ENCODE measurements around the gene FAM3B.

Gene FAM3B

DNA sequence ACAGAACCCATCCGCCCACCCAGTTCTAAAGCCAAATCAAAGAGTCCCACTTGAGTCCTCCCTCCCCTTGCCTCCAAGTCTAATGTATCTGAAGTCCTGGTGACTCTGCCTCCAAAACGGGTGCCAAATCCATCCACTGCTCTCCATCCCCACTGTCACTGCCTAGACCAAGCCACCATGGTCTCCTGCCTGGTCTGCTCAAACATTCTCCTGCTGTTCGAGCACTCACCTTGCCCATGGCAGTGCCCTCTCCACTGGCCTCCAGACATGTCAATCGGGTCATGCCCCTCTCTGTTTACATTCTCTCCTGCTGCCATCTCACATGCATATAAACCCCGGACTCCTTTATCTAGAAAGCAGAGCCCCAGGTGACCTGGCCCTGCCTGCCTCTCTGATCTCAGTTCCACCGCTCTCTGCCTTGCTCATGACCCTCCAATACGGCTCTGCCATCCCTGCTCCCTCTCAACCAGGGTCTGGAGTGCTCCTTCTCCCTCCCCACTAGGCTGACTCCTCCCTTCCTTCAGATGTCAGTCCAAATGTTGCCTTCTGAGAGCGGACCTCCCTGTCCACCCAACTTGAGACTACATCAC lies 77.4 kb downstream of the FAM3B start:
- no peak for DNase-seq (ENCODE audit: low read depth, low spot score)

DNA sequence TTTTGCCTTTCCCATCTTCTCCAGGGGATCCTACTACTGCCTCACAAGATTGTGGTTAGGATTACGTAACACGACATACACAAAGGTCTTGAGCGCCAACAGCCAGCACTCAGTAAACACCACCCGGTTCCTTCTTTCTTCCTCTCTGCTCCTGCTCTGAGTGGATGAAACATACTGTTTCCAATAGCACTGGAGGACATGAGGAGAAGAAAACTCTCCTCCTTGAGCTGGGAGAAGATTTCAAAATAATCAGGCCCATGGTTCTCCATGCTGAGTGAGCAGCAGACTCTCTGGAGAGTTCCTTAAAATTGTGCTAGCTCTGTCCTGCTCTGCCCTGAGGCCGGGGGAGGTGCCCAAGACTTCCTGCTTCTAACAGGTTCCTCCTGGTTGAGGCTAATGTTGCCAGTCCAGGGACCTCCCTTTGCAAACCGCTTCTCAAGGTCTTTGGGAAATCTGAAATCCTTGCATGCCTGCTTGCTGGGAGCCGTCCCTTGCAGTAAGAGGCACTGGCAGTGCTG lies 80.0 kb downstream of the FAM3B start:
- no peak for DNase-seq (ENCODE audit: low read depth, low spot score)

DNA sequence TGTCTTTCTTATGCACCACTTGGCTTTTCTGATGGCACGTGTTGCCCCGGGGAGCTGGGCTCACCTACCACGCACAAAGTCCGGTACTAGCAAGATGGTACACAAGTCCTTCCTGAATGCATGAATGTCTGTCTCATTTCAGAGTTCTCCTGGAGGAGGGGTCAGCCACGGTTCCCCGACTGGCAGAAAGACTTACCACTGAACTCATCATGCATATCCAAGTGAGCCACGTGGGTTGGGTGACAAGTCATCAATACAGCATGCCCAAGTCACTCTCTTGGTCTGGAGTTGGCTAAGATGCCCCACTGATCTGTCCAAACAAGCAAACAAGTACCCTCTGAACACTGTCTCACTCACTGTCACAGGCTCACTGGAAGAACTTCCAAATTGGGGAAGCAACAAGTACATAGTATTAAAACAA lies 80.9 kb downstream of the FAM3B start:
- no peak for DNase-seq (ENCODE audit: low read depth, low spot score)

GRCh38 chr21:41398251-41398650 lies 81.7 kb downstream of the FAM3B start:
- DNase-seq (ENCODE audit: low read depth, low spot score): no peak

GRCh38 chr21:41398831-41399230 lies 82.2 kb downstream of the FAM3B start:
- no peak for DNase-seq (ENCODE audit: low read depth, low spot score)

- no peak for DNase-seq (ENCODE audit: low read depth, low spot score)
Measured at GRCh38 chr21:41399246-41399800, 82.7 kb downstream of the FAM3B start.

- no peak for DNase-seq (ENCODE audit: low read depth, low spot score)
Measured at GRCh38 chr21:41402231-41402630, 85.6 kb downstream of the FAM3B start.

GRCh38 chr21:41402796-41403195 lies 86.2 kb downstream of the FAM3B start:
- DNase-seq (ENCODE audit: low read depth, low spot score): no peak

DNA sequence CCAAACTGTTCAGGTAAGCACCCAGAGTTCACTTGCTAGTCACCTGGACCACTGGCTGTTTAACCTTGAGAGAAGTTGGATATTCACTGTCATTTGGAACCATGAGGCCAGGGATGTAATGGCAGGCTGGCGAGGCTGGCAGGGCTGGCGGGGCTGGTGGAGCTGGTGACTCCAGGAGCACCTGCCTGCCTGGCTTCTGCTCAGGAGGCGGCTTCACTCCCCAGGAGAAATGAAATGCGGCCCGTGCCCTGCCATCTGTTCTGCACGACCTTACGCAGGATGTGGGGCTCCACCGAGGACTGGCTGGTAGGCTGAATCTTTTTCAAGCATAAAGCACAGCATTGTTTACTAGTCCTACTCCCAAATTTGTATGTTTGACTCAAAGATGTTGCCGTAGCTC lies 86.7 kb downstream of the FAM3B start:
- DNase-seq (ENCODE audit: low read depth, low spot score): no peak

DNA sequence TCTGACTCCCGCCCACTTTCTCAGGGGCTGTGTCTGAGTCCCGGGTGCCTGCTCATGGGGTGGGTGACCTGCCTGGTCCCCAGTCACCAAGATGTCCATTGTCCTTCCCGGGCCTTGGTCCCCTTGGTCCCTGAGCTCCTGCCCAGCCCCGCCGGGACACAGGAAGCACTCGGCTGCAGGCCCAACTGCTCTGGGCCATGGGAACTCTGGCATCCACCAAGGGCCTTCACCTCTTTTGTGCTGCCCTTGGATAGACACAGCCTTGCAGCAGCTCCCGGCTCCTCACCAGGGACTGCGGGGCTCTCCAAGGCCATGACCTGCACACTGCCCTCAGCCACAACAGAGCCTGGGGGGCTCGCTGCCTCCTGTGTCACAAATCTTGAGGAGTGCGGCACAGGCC lies 87.4 kb downstream of the FAM3B start:
- DNase-seq (ENCODE audit: low read depth, low spot score): no peak

- DNase-seq (ENCODE audit: low read depth, low spot score): no peak
Measured at GRCh38 chr21:41405321-41405720, 88.7 kb downstream of the FAM3B start.

GRCh38 chr21:41406340-41406739 lies 89.7 kb downstream of the FAM3B start:
- no peak for DNase-seq (ENCODE audit: low read depth, low spot score)

All from brain pericyte (primary cell).